LNCAP (cell line): Measurements from ENCODE around the gene KLF11.

Experiments used
- CTCF ChIP-seq: fragments of 450-650 bp; IDR thresholded peaks from 2 replicates; pipeline ENCODE4 v1.5.1; 2017; ENCODE audit warnings: mild to moderate bottlenecking

The KLF11 gene

GRCh38 chr2:10009811-10010781, 33.3 kb upstream of the KLF11 start:
- no peak for TF ChIP-seq CTCF

- no peak for TF ChIP-seq CTCF
Measured at GRCh38 chr2:10012963-10013461, 30.3 kb upstream of the KLF11 start.

- TF ChIP-seq CTCF, result no peak
Measured at GRCh38 chr2:10014418-10015190, 28.7 kb upstream of the KLF11 start.

- no peak for TF ChIP-seq CTCF
Measured at GRCh38 chr2:10016001-10016801, 27.1 kb upstream of the KLF11 start.

- no peak for TF ChIP-seq CTCF
Measured at GRCh38 chr2:10016802-10017258, 26.5 kb upstream of the KLF11 start.

- TF ChIP-seq CTCF, result no peak
Measured at GRCh38 chr2:10017313-10017941, 25.9 kb upstream of the KLF11 start.
